GM12872 (cell line): ENCODE results near the gene LMF1.

Experiments
- TF ChIP-seq, protein P1 (sequence below): IDR thresholded peaks from 3 replicates; pipeline ENCODE4 v1.5.1; 2011; ENCODE audit warnings: low read depth, mild to moderate bottlenecking, low read length, moderate library complexity; ENCODE audit not compliant: insufficient read depth

Gene LMF1

DNA sequence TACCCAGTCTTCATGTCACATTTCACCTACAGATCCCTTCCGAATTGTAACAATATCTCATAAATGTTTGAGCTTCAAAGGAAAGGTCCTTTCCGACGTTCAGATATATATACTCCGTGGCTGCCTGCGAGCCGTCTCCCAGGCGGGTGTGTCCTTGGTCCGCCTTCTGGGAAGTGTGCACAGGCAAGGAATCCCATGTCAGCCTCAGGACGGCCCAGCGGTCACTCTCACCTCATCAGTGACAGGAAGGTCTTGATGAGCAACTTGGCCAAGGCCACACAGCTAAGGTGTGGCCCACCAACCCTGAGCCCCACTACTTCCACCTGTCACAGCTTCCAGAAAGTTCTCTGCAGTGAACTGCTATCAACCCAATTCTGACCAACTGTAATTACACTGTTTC is 4.3 kb downstream of the LMF1 start:
- TF ChIP-seq, protein P1, sequence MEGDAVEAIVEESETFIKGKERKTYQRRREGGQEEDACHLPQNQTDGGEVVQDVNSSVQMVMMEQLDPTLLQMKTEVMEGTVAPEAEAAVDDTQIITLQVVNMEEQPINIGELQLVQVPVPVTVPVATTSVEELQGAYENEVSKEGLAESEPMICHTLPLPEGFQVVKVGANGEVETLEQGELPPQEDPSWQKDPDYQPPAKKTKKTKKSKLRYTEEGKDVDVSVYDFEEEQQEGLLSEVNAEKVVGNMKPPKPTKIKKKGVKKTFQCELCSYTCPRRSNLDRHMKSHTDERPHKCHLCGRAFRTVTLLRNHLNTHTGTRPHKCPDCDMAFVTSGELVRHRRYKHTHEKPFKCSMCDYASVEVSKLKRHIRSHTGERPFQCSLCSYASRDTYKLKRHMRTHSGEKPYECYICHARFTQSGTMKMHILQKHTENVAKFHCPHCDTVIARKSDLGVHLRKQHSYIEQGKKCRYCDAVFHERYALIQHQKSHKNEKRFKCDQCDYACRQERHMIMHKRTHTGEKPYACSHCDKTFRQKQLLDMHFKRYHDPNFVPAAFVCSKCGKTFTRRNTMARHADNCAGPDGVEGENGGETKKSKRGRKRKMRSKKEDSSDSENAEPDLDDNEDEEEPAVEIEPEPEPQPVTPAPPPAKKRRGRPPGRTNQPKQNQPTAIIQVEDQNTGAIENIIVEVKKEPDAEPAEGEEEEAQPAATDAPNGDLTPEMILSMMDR = no peak

- TF ChIP-seq, protein P1 = no peak
These were observed 4.7 kb downstream of the LMF1 start for GRCh38 chr16:966035-966434.

- TF ChIP-seq, protein P1 = no peak
These were observed 5.3 kb downstream of the LMF1 start for GRCh38 chr16:965487-965886.

DNA sequence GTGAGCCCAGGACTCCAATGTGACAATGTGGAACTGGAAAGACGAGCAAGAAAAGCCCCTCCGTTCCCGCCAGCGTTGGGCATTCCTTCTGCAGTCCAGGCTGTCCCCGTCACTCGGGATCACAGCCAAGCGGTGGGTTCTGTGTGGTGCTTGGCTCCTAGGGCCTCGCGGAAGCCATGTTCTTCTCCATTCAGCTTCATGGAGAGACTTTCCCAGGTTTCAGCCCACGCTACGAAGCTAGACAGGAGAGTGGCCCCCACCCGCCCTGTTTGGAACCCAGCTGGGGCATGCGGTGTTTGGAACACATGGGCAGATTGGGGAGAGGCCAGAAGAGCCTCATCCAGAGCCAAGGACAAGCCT is 5.8 kb downstream of the LMF1 start:
- TF ChIP-seq, protein P1 = no peak

GRCh38 chr16:964356-965035 is 6.3 kb downstream of the LMF1 start:
- TF ChIP-seq, protein P1 = no peak

- TF ChIP-seq, protein P1 = no peak
These were observed 6.9 kb downstream of the LMF1 start for GRCh38 chr16:963913-964312.

DNA sequence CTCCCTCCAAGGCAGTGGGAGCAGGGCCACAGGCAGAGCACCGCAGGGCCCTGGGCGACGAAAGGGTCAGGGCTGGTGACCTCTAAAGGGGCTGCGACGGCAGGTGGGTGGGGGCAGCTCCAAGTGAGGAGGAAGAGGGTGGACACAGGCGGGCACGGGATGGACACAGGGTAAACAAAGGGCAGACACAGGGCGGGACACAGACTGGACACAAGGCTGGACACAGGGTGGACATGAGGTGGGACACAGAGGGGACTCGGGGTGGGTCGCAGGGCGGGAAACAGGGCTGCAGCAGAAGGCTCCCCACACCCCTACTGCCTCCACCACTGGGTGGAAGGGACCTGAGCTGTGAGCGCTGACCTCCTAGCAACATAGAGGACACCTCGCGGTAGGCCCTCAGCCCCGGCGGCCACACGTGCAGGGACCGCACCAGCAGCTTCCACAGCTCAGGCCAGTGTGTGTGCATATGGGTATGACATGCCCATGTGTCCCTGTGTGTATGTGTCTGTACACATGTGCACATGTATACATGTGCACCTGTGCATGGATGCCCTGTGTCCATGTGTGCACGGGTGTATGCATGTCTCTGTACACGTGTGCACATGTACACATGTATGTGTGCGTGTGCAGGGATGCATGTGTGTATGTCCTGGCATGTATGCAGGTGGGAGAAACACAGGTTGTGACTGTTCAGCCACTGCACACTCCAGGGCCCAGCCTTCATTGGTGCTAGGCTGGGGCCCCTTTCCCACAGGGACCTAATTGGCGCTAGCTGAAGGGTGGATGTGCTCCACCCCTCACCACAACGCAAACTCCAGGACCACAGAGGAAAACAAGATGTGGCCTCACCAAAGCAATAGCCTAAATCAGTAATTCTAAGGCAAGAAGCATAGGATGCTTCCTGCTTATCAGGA is 7.6 kb downstream of the LMF1 start:
- TF ChIP-seq, protein P1 = no peak
